Measurements from ENCODE around the gene PLEK.

Gene PLEK

DNA sequence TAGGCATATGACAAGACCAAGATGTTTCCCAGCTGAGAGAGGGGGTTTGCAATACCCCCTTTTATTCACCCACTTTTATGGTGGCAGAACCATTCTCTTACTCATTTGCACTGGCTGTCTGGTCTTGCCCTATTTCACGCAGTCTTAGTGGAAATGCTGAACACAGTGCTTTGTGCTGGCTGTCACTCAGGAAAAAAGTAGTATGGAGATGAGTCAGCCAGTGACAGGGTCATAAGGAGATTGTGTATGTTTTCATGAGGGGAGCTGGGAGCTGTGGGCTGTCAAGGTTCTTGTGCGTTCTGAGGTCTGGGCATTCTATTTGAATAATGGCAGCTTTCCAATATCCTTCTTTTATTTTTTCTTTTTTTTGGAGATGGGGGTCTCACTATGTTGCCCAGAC is 34.4 kb upstream of the PLEK start:
- TF ChIP-seq TCF4 (CRISPR knock-in tag; IDR thresholded peaks at IDR 0.05; ENCODE audit: borderline replicate concordance) (no peak), ZC3H10 (CRISPR knock-in tag; IDR thresholded peaks at IDR 0.05) (no peak), BACH2 (CRISPR knock-in tag; IDR thresholded peaks at IDR 0.05; ENCODE audit: borderline replicate concordance) (no peak), PPARA (CRISPR knock-in tag; IDR thresholded peaks at IDR 0.05; ENCODE audit: borderline replicate concordance) (no peak), ZFP3 (CRISPR knock-in tag; IDR thresholded peaks at IDR 0.05) (no peak), ZFP30 (CRISPR knock-in tag; IDR thresholded peaks at IDR 0.05) (no peak), OSR1 (CRISPR knock-in tag; IDR thresholded peaks at IDR 0.05) (no peak), SNAI2 (CRISPR knock-in tag; IDR thresholded peaks at IDR 0.05) (no peak)
- TF ChIP-seq, protein P1, sequence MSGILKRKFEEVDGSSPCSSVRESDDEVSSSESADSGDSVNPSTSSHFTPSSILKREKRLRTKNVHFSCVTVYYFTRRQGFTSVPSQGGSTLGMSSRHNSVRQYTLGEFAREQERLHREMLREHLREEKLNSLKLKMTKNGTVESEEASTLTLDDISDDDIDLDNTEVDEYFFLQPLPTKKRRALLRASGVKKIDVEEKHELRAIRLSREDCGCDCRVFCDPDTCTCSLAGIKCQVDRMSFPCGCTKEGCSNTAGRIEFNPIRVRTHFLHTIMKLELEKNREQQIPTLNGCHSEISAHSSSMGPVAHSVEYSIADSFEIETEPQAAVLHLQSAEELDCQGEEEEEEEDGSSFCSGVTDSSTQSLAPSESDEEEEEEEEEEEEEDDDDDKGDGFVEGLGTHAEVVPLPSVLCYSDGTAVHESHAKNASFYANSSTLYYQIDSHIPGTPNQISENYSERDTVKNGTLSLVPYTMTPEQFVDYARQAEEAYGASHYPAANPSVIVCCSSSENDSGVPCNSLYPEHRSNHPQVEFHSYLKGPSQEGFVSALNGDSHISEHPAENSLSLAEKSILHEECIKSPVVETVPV (CRISPR knock-in tag; IDR thresholded peaks at IDR 0.05): no peak
- no peak for ATAC-seq

DNA sequence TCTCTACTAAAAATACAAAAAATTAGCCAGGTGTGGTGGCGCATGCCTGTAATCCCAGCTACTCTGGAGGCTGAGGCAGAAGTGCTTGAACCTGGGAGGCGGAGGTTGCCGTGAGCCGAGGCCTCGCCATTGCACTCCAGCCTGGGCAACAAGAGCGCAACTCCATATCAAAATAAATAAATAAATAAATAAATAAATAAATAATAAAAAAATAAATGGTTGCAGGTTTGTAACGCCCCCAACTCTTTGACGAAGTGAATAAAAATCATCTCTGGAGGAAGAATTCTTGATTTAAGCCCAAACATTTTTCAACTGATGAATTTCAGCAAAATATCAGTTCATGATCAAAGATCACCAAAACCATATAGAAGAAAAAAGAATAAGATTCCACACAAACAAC is 32.1 kb upstream of the PLEK start:
- TF ChIP-seq ZC3H10 (CRISPR knock-in tag; IDR thresholded peaks at IDR 0.05) (no peak), ZFP30 (CRISPR knock-in tag; IDR thresholded peaks at IDR 0.05) (no peak), ARNTL (CRISPR knock-in tag; IDR thresholded peaks at IDR 0.05; ENCODE audit: borderline replicate concordance, low read depth) (no peak), GLIS3 (CRISPR knock-in tag; IDR thresholded peaks at IDR 0.05) (no peak), ZNF8 (CRISPR knock-in tag; IDR thresholded peaks at IDR 0.05) (no peak), PPARA (CRISPR knock-in tag; IDR thresholded peaks at IDR 0.05; ENCODE audit: borderline replicate concordance) (no peak), ZNF70 (CRISPR knock-in tag; IDR thresholded peaks at IDR 0.05) (no peak), SNAI2 (CRISPR knock-in tag; IDR thresholded peaks at IDR 0.05) (no peak), ZNF565 (CRISPR knock-in tag; conservative IDR thresholded peaks at IDR 0.05; ENCODE audit: low read depth) (no peak), OSR1 (CRISPR knock-in tag; IDR thresholded peaks at IDR 0.05) (no peak), ESRRG (CRISPR knock-in tag; IDR thresholded peaks at IDR 0.05) (no peak), ZFP3 (CRISPR knock-in tag; IDR thresholded peaks at IDR 0.05) (no peak)
- TF ChIP-seq, protein P1 (CRISPR knock-in tag; IDR thresholded peaks at IDR 0.05): no peak
- TF ChIP-seq, protein P2, sequence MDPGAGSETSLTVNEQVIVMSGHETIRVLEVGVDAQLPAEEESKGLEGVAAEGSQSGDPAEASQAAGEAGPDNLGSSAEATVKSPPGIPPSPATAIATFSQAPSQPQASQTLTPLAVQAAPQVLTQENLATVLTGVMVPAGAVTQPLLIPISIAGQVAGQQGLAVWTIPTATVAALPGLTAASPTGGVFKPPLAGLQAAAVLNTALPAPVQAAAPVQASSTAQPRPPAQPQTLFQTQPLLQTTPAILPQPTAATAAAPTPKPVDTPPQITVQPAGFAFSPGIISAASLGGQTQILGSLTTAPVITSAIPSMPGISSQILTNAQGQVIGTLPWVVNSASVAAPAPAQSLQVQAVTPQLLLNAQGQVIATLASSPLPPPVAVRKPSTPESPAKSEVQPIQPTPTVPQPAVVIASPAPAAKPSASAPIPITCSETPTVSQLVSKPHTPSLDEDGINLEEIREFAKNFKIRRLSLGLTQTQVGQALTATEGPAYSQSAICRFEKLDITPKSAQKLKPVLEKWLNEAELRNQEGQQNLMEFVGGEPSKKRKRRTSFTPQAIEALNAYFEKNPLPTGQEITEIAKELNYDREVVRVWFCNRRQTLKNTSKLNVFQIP (CRISPR knock-in tag; IDR thresholded peaks at IDR 0.05; ENCODE audit: borderline replicate concordance, low read depth): no peak
- TF ChIP-seq, protein P3, sequence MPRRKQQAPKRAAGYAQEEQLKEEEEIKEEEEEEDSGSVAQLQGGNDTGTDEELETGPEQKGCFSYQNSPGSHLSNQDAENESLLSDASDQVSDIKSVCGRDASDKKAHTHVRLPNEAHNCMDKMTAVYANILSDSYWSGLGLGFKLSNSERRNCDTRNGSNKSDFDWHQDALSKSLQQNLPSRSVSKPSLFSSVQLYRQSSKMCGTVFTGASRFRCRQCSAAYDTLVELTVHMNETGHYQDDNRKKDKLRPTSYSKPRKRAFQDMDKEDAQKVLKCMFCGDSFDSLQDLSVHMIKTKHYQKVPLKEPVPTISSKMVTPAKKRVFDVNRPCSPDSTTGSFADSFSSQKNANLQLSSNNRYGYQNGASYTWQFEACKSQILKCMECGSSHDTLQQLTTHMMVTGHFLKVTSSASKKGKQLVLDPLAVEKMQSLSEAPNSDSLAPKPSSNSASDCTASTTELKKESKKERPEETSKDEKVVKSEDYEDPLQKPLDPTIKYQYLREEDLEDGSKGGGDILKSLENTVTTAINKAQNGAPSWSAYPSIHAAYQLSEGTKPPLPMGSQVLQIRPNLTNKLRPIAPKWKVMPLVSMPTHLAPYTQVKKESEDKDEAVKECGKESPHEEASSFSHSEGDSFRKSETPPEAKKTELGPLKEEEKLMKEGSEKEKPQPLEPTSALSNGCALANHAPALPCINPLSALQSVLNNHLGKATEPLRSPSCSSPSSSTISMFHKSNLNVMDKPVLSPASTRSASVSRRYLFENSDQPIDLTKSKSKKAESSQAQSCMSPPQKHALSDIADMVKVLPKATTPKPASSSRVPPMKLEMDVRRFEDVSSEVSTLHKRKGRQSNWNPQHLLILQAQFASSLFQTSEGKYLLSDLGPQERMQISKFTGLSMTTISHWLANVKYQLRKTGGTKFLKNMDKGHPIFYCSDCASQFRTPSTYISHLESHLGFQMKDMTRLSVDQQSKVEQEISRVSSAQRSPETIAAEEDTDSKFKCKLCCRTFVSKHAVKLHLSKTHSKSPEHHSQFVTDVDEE (CRISPR knock-in tag; IDR thresholded peaks at IDR 0.05): no peak
- ATAC-seq: no peak

DNA sequence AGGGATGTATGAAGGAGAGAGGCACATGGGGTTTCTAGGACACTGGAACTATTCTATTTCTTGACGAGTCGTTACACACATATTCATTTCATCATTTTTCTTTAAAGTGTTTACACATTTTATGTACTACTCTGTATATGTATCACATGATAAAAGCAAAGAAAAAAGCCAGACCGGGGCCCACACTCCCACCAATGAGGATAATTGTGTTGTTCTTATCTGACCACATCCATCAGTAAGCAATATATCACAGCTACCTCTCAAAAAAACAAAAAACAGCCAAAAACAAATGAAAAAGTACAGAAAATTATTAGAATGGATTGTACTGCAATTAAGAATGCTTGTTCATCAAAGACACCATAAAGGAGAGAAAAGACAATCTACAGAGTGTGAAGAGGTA is 31.2 kb upstream of the PLEK start:
- TF ChIP-seq TCF4 (CRISPR knock-in tag; IDR thresholded peaks at IDR 0.05; ENCODE audit: borderline replicate concordance) (no peak), RARB (CRISPR knock-in tag; IDR thresholded peaks at IDR 0.05) (no peak), OSR1 (CRISPR knock-in tag; IDR thresholded peaks at IDR 0.05) (no peak), ZC3H10 (CRISPR knock-in tag; IDR thresholded peaks at IDR 0.05) (no peak), ISL1 (CRISPR knock-in tag; IDR thresholded peaks at IDR 0.05) (no peak), ARNTL (CRISPR knock-in tag; IDR thresholded peaks at IDR 0.05; ENCODE audit: borderline replicate concordance, low read depth) (no peak), ZNF565 (CRISPR knock-in tag; conservative IDR thresholded peaks at IDR 0.05; ENCODE audit: low read depth) (no peak), ZFP3 (CRISPR knock-in tag; IDR thresholded peaks at IDR 0.05) (no peak)
- TF ChIP-seq, protein P2 (CRISPR knock-in tag; IDR thresholded peaks at IDR 0.05; ENCODE audit: borderline replicate concordance, low read depth): no peak
- TF ChIP-seq, protein P4, sequence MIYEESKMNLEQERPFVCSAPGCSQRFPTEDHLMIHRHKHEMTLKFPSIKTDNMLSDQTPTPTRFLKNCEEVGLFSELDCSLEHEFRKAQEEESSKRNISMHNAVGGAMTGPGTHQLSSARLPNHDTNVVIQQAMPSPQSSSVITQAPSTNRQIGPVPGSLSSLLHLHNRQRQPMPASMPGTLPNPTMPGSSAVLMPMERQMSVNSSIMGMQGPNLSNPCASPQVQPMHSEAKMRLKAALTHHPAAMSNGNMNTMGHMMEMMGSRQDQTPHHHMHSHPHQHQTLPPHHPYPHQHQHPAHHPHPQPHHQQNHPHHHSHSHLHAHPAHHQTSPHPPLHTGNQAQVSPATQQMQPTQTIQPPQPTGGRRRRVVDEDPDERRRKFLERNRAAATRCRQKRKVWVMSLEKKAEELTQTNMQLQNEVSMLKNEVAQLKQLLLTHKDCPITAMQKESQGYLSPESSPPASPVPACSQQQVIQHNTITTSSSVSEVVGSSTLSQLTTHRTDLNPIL (CRISPR knock-in tag; IDR thresholded peaks at IDR 0.05; ENCODE audit: low read depth): no peak
- TF ChIP-seq, protein P5, sequence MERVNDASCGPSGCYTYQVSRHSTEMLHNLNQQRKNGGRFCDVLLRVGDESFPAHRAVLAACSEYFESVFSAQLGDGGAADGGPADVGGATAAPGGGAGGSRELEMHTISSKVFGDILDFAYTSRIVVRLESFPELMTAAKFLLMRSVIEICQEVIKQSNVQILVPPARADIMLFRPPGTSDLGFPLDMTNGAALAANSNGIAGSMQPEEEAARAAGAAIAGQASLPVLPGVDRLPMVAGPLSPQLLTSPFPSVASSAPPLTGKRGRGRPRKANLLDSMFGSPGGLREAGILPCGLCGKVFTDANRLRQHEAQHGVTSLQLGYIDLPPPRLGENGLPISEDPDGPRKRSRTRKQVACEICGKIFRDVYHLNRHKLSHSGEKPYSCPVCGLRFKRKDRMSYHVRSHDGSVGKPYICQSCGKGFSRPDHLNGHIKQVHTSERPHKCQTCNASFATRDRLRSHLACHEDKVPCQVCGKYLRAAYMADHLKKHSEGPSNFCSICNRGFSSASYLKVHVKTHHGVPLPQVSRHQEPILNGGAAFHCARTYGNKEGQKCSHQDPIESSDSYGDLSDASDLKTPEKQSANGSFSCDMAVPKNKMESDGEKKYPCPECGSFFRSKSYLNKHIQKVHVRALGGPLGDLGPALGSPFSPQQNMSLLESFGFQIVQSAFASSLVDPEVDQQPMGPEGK (CRISPR knock-in tag; IDR thresholded peaks at IDR 0.05; ENCODE audit: borderline replicate concordance): no peak
- no peak for ATAC-seq

All from SK-N-SH treated with all-trans-retinoic acid at 6 μM for 48 hours (cell line).